Breast epithelium (tissue), 4 donors: ENCODE results near the gene RXRB. TPM values are rescaled to one million over a fixed set of nuclear protein-coding genes. Genes with fewer than 3 reads are reported as not detected.

Source experiments
- DNase-seq, 2 donors: peaks; one replicate each; pipeline ENCODE4 v3.0.0-alpha.2; 2019; ENCODE audit warnings: low spot score in 2 of 2
- H3K27ac ChIP-seq, 2 donors: fragments of 200-600 bp; sonication (generic) in 1 of 2; one replicate each; pipeline ENCODE4 v1.5.1; 2016 to 2019; ENCODE audit warnings: mild to moderate bottlenecking in 1 of 2
- H3K27me3 ChIP-seq, 2 donors: fragments of 200-600 bp; sonication (generic) in 1 of 2; one replicate each; pipeline versions ENCODE4 v1.5.1 to v1.6.0; 2017 to 2019; ENCODE audit warnings: control low read depth in 1 of 2, mild to moderate bottlenecking in 1 of 2
- H3K36me3 ChIP-seq: fragments of 200-600 bp; one replicate; pipeline ENCODE4 v1.5.1; 2019
- H3K4me1 ChIP-seq, 2 donors: fragments of 200-600 bp; sonication (generic); one replicate each; pipeline ENCODE4 v1.5.1; 2016 to 2019; ENCODE audit warnings: control low read depth in 1 of 2
- H3K4me3 ChIP-seq, 3 donors: fragments of 200-600 bp; sonication (generic); 1 replicate in 2 of 3; 2 replicates in 1 of 3; pipeline ENCODE4 v1.5.1; 2016 to 2019; ENCODE audit warnings: mild to moderate bottlenecking in 3 of 3, moderate library complexity in 2 of 3
- H3K9me3 ChIP-seq, 2 donors: fragments of 200-600 bp; sonication (generic) in 1 of 2; one replicate each; pipeline ENCODE4 v1.5.1; 2016 to 2019; ENCODE audit warnings: control low read depth in 1 of 2
- CTCF ChIP-seq, 3 donors: fragments of 450-650 bp; IDR thresholded peaks; one replicate each; pipeline ENCODE4 v1.5.1; 2016 to 2017; ENCODE audit warnings: antibody characterized with exemption in 3 of 3, mild to moderate bottlenecking in 3 of 3, moderate library complexity in 3 of 3
- POLR2A ChIP-seq: fragments of 450-650 bp; IDR thresholded peaks from one replicate; pipeline ENCODE4 v1.6.1; 2016; ENCODE audit warnings: antibody characterized with exemption, mild to moderate bottlenecking, moderate library complexity
- POLR2AphosphoS5 ChIP-seq, 3 donors: sonication (generic); formaldehyde crosslinking; IDR thresholded peaks; one replicate each; pipeline ENCODE4 v1.6.1; 2017; ENCODE audit warnings: antibody characterized with exemption in 3 of 3
- intact Hi-C: fragments of 100-400 bp; cut with DNase I; formaldehyde crosslinking; loops from one replicate; pipeline ENCODE4 v1.15.1; 2023; ENCODE audit warnings: low total_unique reads
- total RNA-seq, 3 donors: library from RNA; depleted of rRNA; stranded (reverse); fragments of >200 nt; gene quantifications; one replicate each; pipeline ENCODE4 v1.1.0, GENCODE V29; 2016

RXRB gene
- total RNA-seq, 3 donors from 2014 or later: 27.4 to 39.1 (median 27.5) TPM

GRCh38 chr6:33171016-33171879, 29.2 kb downstream of the RXRB start:
- Histone ChIP-seq H3K27ac (no peak overlapping the region), H3K9me3 (no peaks in the 10 kb centered on the region), H3K4me3 (no peak overlapping the region), H3K27me3 (no peaks in the 10 kb centered on the region), H3K36me3 (no peaks in the 10 kb centered on the region), H3K4me1 (no peaks in the 10 kb centered on the region)
- DNase-seq: peak in 1 of 2 donors; percentile 47
- TF ChIP-seq CTCF (IDR thresholded peaks at IDR 0.05): no peak
- no peak for TF ChIP-seq POLR2A
- no peak for TF ChIP-seq POLR2AphosphoS5 (IDR thresholded peaks at IDR 0.05)
- intact Hi-C loops: no loop called here

GRCh38 chr6:33170176-33171015, 30.1 kb downstream of the RXRB start:
- intact Hi-C loops: no loop called here
- Histone ChIP-seq H3K36me3 (no peaks in the 10 kb centered on the region), H3K27ac (no peak overlapping the region), H3K27me3 (no peaks in the 10 kb centered on the region), H3K4me1 (no peaks in the 10 kb centered on the region), H3K9me3 (no peaks in the 10 kb centered on the region), H3K4me3 (no peak overlapping the region)
- TF ChIP-seq POLR2A: no peak
- TF ChIP-seq POLR2AphosphoS5 (IDR thresholded peaks at IDR 0.05): no peak
- no peak for TF ChIP-seq CTCF (IDR thresholded peaks at IDR 0.05)
- peak in 1 of 2 donors; percentile 40 for DNase-seq

- peak in 1 of 2 donors; percentile 47 for DNase-seq
- intact Hi-C loops: no loop called here
- no peaks in the 10 kb centered on the region for H3K36me3 ChIP-seq
Measured at GRCh38 chr6:33169291-33170175, 30.9 kb downstream of the RXRB start.

DNA sequence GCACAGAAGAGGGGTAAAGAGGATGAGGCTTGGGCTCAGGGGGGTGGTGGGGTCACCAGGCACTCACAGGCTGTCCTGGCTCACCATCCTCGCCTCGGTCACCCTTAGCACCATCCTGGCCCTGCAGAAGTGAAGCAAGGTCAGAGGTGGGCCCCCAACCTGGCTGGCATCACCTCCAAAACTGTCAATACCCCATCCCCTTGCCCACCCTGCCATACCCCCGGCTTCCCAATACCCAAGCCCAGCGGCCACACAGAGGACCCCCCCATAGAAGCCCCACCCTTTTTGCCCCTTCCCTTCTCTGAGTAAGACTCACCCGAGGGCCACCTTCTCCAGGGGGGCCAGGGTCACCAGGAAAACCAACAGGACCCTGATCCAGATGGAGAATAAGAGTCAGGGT, 31.8 kb downstream of the RXRB start:
- Histone ChIP-seq H3K27ac (no peak overlapping the region), H3K4me1 (no peaks in the 10 kb centered on the region), H3K4me3 (no peak overlapping the region), H3K27me3 (no peaks in the 10 kb centered on the region), H3K36me3 (no peaks in the 10 kb centered on the region), H3K9me3 (no peaks in the 10 kb centered on the region)
- no peak for DNase-seq
- TF ChIP-seq POLR2A (no peak), CTCF (IDR thresholded peaks at IDR 0.05) (no peak), POLR2AphosphoS5 (IDR thresholded peaks at IDR 0.05) (no peak)
- intact Hi-C loops: no loop called here

More at GRCh38 chr6:33169291-33170175, 30.9 kb downstream of the RXRB start:
- Histone ChIP-seq H3K4me3 (no peak overlapping the region), H3K27me3 (no peaks in the 10 kb centered on the region), H3K9me3 (no peaks in the 10 kb centered on the region), H3K27ac (no peak overlapping the region), H3K4me1 (no peaks in the 10 kb centered on the region)
- TF ChIP-seq POLR2A: no peak
- no peak for TF ChIP-seq CTCF (IDR thresholded peaks at IDR 0.05)
- TF ChIP-seq POLR2AphosphoS5 (IDR thresholded peaks at IDR 0.05): no peak
